ENCODE measurements around the gene ATRX.
"Not testable (repeated sequence)": the region's sequence is repeated elsewhere in the genome, so short reads cannot be mapped to it uniquely, and the experiment has no call there.

Gene ATRX

GRCh38 chrX:77785486-77786364 is at the start of gene ATRX:
Gene ATRX, minus strand, starts transcription at chrX:77786216. Its CDS starts 215 bp downstream, at chrX:77786001.
- DNase-seq = peak; percentile 54

- not testable (repeated sequence) for DNase-seq
Observed at GRCh38 chrX:77831544-77831943, 45.5 kb upstream of the ATRX start.

DNA sequence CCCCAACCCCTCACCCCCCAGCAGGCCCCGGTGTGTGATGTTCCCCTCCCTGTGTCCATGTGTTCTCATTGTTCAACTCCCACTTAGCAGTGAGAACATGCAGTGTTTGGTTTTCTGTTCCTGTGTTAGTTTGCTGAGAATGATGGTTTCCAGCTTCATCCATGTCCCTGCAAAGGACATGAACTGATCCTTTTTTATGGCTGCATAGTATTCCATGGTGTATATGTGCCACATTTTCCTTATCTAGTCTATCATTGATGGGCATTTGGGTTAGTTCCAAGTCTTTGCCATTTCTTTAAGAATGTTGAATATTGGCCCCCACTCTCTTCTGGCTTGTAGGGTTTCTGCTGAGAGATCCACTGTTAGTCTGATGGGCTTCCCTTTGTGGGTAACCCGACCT is 36.0 kb upstream of the ATRX start:
- not testable (repeated sequence) for DNase-seq

DNA sequence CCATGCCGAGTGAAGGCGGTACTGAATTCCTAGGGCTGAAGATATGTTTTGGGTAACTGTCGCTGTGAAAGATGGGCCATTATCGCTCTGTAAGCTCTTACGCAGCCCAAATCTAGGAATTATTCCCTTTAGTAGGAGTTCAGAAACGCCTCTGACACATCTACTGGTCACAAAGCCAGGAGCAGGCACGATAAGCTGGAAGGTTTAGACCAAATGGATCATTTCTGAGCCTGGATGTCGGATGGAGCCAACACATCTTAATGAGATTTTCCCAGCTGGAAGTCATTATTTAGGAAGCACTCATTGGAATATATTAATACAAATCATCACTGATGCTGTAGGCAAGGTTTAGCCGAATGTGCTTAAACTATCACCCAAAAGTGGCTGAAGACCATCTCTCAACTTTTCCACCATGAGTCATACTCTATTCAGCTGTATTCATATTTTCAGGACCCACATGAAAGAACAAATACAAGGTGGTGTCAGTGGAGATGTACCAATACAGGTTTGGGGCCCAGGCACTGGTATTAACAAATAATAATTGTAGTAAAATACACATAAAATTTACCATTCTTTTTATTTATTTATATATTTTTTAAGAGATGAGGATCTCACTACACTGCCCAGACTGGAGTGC is 34.2 kb upstream of the ATRX start:
- DNase-seq = no peak

- DNase-seq = no peak
Observed at GRCh38 chrX:77814210-77814609, 28.2 kb upstream of the ATRX start.

DNA sequence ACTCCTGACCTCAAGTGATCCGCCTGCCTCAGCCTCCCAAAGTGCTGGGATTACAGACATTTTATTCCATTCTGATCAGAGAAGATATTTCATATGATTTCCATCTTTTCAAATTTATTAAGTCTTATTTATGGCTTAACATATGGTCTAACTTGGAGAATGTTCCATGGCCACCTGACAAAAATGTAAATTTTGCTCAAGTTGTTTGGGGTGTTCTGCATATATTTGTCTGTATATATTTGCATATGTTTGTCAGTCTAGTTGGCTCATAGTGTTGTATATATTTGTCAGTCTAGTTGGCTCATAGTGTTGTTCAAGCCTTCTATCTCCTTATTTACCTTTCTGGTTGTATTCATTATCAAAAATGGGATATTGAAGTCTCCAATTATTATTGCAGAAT is 16.2 kb upstream of the ATRX start:
- no peak for DNase-seq

DNA sequence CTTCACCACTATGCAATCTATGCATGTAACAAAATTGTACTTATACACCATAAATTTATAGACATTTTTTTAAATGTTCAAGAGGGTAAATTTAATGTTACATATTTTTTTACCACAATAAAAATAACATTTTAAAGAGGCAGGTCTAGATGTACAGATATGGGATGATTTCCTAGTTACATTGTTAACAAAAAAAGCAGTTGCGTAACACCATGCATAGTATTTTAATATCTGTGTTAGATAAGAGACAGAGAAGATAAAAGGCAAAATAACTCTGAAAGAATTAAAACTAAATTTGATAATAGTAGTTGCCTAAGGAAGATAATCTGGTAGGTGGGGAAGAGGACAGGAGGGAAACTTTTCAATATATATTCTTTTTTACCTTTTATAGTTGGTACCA is 9.1 kb upstream of the ATRX start:
- DNase-seq = no peak

DNA sequence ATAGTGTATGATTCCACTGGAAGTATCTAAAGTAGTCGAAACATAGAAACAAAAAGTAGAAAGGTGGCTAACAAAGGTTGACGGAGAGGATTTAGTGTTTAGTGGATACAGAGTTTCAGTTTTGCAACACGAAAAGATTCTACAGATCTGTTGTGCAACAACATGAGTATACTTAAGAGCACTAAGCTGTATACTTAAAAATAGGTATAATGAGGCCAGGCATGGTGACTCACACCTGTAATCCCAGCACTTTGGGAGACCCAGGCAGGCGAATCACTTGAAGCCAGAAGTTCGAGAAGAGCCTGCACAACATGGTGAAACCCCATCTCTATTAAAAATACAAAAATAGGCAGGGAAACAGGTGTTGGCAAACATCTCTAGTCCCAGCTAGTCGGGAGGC is 7.9 kb upstream of the ATRX start:
- no peak for DNase-seq

DNA sequence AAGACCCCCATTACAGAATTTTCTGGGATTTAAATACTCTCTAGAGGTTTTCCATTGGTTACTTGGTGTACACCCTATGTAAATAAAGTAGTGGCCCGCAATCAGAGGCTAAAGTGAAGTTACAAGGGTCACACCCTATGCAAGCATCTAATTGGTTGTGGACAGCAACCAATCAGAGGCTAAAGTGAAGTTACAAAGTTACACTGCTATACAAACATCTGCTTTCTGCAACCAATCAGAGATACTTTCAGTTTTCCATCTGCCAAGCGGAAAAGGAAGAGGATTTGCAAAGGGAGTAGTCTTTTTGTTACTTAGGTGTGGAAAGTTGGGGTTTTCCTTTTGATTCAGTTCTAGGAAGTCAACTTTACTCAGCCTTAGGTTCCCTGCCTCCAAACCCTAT is 2.0 kb upstream of the ATRX start:
- DNase-seq = no peak

DNA sequence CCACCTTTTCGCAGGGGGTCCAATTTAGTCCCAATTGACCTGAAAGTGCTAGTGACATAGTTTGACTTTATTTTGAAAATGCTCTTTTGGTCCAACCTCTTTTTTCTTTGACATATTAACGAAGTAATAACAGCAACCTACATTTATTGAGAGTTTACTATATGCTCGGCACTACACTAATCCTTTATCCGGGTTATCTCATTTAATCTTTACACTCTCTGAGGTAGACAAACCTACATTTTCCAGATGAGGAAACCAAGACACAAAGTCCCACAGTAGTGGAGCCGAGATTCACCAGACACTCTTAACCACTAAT is 307 bp upstream of the ATRX start:
- no peak for DNase-seq

DNA sequence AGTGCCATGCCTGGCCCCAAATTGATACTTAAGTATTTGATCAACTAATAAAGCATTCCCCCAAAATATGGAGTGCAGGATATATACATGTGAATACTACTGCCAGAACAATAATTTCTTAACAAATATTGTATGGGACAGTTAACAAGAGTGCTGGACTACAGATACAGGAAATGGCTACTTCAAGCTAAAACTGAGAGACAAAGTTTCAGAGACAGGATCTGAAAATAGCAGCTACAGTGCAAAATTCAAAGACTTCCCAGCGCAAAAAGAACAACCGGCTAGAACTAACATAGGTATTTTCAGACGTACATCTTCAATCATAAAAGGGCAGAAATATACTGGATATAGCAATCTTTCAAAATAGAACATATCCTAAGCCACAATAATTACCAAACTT is 6.3 kb downstream of the ATRX start:
- DNase-seq = no peak

GRCh38 chrX:77776659-77777058 is 9.4 kb downstream of the ATRX start:
- DNase-seq = no peak

- DNase-seq = no peak
Observed at GRCh38 chrX:77771601-77772000, 14.4 kb downstream of the ATRX start.

GRCh38 chrX:77768787-77769186 is 17.2 kb downstream of the ATRX start:
- no peak for DNase-seq

- not testable (repeated sequence) for DNase-seq
Observed at GRCh38 chrX:77766212-77766611, 19.8 kb downstream of the ATRX start.

DNA sequence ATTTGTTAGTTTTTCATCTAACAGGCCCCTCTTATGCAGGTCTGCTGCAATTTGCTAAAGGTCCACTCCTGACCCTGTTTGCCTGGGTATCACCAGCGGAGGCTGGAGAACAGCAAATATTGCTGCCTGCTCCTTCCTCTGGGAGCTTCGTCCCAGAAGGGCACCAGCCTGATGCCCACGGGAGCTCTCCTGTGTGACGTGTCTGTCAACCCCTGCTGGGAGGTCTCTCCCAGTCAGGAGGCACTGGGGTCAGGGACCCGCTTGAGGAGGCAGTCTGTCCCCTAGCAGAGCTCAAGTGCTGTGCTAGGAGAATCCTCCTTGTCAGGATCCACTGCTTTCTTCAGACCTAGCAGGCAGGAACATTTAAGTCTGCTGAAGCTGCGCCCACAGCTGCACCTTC is 30.5 kb downstream of the ATRX start:
- no peak for DNase-seq

DNA sequence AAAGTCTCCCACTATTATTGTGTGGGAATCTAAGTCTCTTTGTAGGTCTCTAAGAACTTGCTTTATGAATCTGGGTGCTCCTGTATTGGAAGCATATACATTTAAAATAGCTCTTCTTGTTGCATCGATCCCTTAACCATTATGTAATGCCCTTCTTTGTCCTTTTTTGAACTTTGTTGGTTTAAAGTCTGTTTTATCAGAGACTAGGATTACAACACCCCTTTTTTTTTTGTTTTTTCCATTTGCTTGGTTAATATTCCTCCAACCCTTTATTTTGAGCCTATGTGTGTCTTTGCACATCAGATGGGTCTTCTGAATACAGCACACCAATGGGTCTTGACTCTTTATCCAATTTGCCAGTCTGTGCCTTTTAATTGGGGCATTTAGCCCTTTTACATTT is 32.1 kb downstream of the ATRX start:
- not testable (repeated sequence) for DNase-seq

- DNase-seq = no peak
Observed at GRCh38 chrX:77749695-77750094, 36.3 kb downstream of the ATRX start.

- no peak for DNase-seq
Observed at GRCh38 chrX:77743720-77744119, 42.3 kb downstream of the ATRX start.

GRCh38 chrX:77742788-77743476 is 43.1 kb downstream of the ATRX start:
- DNase-seq = no peak

DNA sequence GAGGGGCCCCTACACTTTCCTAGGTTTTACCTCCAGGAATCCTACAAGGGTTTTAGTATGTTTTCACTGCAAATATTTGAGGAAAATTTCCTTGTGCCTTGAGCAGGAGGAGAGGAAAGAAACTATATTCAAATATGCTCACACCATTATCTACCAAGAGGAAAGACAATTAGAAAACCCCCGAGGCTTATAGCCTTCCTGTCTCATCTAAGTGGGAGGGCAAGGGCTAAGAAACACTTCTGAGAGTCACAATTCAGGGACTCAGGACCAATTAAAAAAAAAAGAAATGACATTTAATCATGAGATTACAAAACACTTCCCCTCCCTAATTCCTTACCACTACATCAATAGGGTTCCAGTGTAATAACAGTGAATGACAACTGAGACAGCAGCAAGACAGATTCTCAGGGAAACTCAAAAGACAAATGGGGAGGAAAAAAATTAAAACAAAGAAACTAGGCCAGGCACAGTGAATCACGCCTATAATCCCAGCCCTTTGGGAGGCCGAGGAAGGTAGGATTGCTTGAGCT is 45.6 kb downstream of the ATRX start:
- DNase-seq = no peak

DNA sequence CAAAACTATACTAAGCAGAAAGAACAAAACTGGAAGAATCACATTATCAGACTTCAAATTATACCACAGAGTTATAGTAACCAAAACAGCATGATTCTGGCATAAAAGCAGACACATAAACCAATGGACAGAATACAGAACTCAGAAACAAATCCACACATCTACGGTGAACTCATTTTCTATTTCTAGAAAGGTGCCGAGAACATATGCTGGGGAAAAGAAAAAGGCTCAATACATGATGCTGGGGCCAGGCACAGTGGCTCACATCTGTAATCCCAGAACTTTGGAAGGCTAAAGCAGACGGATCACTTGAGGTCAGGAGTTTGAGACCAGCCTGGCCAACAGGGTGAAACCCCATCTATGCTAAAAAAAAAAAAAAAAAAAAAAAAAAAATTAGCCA is 52.7 kb downstream of the ATRX start:
- DNase-seq = no peak

GRCh38 chrX:77731821-77732419 is 54.1 kb downstream of the ATRX start:
- DNase-seq = no peak
